Measurements from ENCODE around the gene MICAL3. TPM values are rescaled to one million over a fixed set of nuclear protein-coding genes. Genes with fewer than 3 reads are reported as not detected.
"Not testable (repeated sequence)": the region's sequence is repeated elsewhere in the genome, so short reads cannot be mapped to it uniquely, and the experiment has no call there.

MICAL3 gene
- total RNA-seq, 1 experiment from 2014 or later = 13.4 TPM

- no peak for DNase-seq (ENCODE audit: low spot score)
Measured at GRCh38 chr22:17888439-17888838, 135.9 kb downstream of the MICAL3 start.

GRCh38 chr22:17884893-17885292, 139.5 kb downstream of the MICAL3 start:
- DNase-seq (ENCODE audit: low spot score) = no peak

GRCh38 chr22:17884084-17884483, 140.3 kb downstream of the MICAL3 start:
- no peak for DNase-seq (ENCODE audit: low spot score)

- no peak for DNase-seq (ENCODE audit: low spot score)
Measured at GRCh38 chr22:17883356-17883755, 141.0 kb downstream of the MICAL3 start.

- DNase-seq (ENCODE audit: low spot score) = no peak
Measured at GRCh38 chr22:17882727-17883126, 141.6 kb downstream of the MICAL3 start.

- DNase-seq (ENCODE audit: low spot score) = no peak
Measured at GRCh38 chr22:17882162-17882561, 142.2 kb downstream of the MICAL3 start.

- no peak for DNase-seq (ENCODE audit: low spot score)
Measured at GRCh38 chr22:17881366-17881765, 143.0 kb downstream of the MICAL3 start.

GRCh38 chr22:17880468-17880867, 143.9 kb downstream of the MICAL3 start:
- no peak for DNase-seq (ENCODE audit: low spot score)

GRCh38 chr22:17880020-17880419, 144.3 kb downstream of the MICAL3 start:
- no peak for DNase-seq (ENCODE audit: low spot score)

GRCh38 chr22:17878941-17879340, 145.4 kb downstream of the MICAL3 start:
- no peak for DNase-seq (ENCODE audit: low spot score)

GRCh38 chr22:17878186-17878694, 146.1 kb downstream of the MICAL3 start:
- no peak for DNase-seq (ENCODE audit: low spot score)

- DNase-seq (ENCODE audit: low spot score) = not testable (repeated sequence)
Measured at GRCh38 chr22:17876878-17877855, 147.2 kb downstream of the MICAL3 start.

GRCh38 chr22:17876306-17876831, 148.0 kb downstream of the MICAL3 start:
- no peak for DNase-seq (ENCODE audit: low spot score)

GRCh38 chr22:17875631-17876030, 148.7 kb downstream of the MICAL3 start:
- DNase-seq (ENCODE audit: low spot score) = no peak

- DNase-seq (ENCODE audit: low spot score) = no peak
Measured at GRCh38 chr22:17875156-17875555, 149.2 kb downstream of the MICAL3 start.

- DNase-seq (ENCODE audit: low spot score) = no peak
Measured at GRCh38 chr22:17874231-17874905, 150.0 kb downstream of the MICAL3 start.

- DNase-seq (ENCODE audit: low spot score) = no peak
Measured at GRCh38 chr22:17873804-17874203, 150.6 kb downstream of the MICAL3 start.

- no peak for DNase-seq (ENCODE audit: low spot score)
Measured at GRCh38 chr22:17873116-17873515, 151.2 kb downstream of the MICAL3 start.

GRCh38 chr22:17872471-17872870, 151.9 kb downstream of the MICAL3 start:
- peak; percentile 13 for DNase-seq (ENCODE audit: low spot score)

- no peak for DNase-seq (ENCODE audit: low spot score)
Measured at GRCh38 chr22:17871726-17872458, 152.5 kb downstream of the MICAL3 start.

- no peak for DNase-seq (ENCODE audit: low spot score)
Measured at GRCh38 chr22:17870407-17870806, 154.0 kb downstream of the MICAL3 start.
